ENCODE measurements around the gene TRPM4.

Gene TRPM4

GRCh38 chr19:49243129-49243528 lies 85.5 kb downstream of the TRPM4 start:
- no peak for FAIRE-seq

GRCh38 chr19:49243726-49244125 lies 86.1 kb downstream of the TRPM4 start:
- FAIRE-seq, result no peak

GRCh38 chr19:49244256-49244655 lies 86.7 kb downstream of the TRPM4 start:
- FAIRE-seq, result no peak

GRCh38 chr19:49247676-49248075 lies 90.1 kb downstream of the TRPM4 start:
- FAIRE-seq, result no peak

- FAIRE-seq, result no peak
Observed at GRCh38 chr19:49249933-49250332, 92.3 kb downstream of the TRPM4 start.

- FAIRE-seq, result no peak
Observed at GRCh38 chr19:49255674-49256073, 98.1 kb downstream of the TRPM4 start.

GRCh38 chr19:49256691-49257090 lies 99.1 kb downstream of the TRPM4 start:
- no peak for FAIRE-seq
